Measurements from ENCODE around the gene MCFD2. TPM values are rescaled to one million over a fixed set of nuclear protein-coding genes. Genes with fewer than 3 reads are reported as not detected.

Gene MCFD2
- total RNA-seq, 4 donors from 2014 or later: 49.2 to 111 (median 56.0) TPM

DNA sequence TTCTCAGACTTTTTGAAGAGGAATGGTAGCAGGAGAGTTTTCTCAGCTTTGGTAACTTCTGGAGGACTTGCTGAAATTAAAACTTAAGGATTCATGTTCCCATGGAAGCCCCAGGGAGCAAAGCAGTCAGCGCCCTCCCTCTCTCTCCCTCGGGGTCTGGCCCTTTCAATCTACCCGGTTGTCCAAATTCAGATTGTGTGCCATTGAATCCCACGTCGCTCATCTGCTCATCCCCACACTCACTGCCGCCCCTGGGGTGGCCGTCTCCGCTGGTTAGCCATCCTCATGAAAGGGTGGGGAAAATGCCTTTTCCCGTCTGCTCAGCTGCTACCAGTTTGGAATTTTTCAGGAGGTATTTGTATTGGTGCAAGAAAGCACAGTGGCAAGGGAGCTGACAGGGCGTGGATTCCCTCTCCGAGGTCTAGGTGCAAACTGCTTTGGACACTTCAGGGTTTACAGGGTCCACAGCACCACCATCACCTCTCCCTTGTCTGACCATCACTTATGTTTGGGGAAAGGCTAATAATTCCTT, 27.1 kb downstream of the MCFD2 start:
- Histone ChIP-seq H3K9me3 (no peaks in the 10 kb centered on the region), H3K27ac (no peak overlapping the region), H3K36me3 (no peaks in the 10 kb centered on the region), H3K4me1 (peaks cover 0 to 18% (median 0%) of the 10 kb centered on the region in 4 donors), H3K27me3 (no peaks in the 10 kb centered on the region), H3K4me3 (no peak overlapping the region)
- 64 to 73% methylated on average over 10 to 11 of the region's 11 CpGs for WGBS, 2 donors
- TF ChIP-seq, protein P1, sequence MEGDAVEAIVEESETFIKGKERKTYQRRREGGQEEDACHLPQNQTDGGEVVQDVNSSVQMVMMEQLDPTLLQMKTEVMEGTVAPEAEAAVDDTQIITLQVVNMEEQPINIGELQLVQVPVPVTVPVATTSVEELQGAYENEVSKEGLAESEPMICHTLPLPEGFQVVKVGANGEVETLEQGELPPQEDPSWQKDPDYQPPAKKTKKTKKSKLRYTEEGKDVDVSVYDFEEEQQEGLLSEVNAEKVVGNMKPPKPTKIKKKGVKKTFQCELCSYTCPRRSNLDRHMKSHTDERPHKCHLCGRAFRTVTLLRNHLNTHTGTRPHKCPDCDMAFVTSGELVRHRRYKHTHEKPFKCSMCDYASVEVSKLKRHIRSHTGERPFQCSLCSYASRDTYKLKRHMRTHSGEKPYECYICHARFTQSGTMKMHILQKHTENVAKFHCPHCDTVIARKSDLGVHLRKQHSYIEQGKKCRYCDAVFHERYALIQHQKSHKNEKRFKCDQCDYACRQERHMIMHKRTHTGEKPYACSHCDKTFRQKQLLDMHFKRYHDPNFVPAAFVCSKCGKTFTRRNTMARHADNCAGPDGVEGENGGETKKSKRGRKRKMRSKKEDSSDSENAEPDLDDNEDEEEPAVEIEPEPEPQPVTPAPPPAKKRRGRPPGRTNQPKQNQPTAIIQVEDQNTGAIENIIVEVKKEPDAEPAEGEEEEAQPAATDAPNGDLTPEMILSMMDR (IDR thresholded peaks at IDR 0.05): no peak
- TF ChIP-seq EP300 (IDR thresholded peaks at IDR 0.05) (no peak), POLR2A (IDR thresholded peaks at IDR 0.05) (no peak)
- no peak for DNase-seq (ENCODE audit: low spot score in 2 of 2)

DNA sequence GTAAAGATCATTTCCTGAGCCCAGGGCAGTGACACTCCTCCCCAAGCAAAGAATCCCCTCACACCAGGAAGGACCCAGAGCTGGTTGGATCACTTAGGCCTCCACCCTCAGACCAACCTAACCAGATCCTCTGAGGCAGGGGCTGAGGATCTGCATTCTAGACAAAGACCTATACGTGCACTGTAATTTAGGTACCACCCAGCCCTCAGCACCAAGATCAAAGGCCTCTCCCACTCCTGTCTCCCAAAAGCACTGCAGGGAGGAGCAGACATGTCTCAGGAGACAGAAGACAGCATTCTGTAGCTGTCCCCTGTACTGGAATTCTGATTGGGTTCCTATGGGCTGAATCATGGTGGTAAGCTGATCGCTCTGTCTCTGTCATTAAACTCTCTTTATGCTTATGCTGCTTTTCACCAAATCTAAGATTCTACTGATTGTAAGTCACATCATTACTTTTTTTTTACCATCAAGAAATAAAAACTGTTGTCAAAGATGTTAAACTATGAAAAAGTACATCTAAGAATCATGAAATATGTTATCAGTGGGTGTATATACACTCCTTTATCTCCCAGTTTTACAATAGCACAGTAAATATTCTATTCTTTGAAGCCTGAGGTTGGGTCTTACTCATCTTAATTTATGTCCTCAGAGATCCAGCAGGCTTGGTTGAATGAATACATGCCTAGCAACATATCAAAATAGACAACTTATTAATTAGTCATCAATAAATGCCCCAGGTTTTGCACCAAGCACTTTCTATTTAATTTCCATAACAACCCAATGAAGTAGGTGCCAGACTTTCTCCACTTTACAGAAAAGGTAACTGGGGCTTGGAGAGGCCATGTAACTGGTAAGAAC, 28.3 kb downstream of the MCFD2 start:
- H3K4me1 ChIP-seq: peaks cover 0 to 18% (median 0%) of the 10 kb centered on the region in 4 donors
- TF ChIP-seq POLR2A (IDR thresholded peaks at IDR 0.05) (no peak), EP300 (IDR thresholded peaks at IDR 0.05) (no peak)
- TF ChIP-seq, protein P1 (IDR thresholded peaks at IDR 0.05): no peak
- H3K27me3 ChIP-seq: no peaks in the 10 kb centered on the region
- 93 to 100% methylated on average over 2 of the region's 2 CpGs for WGBS, 2 donors
- no peaks in the 10 kb centered on the region for H3K36me3 ChIP-seq
- no peak overlapping the region for H3K27ac ChIP-seq
- no peaks in the 10 kb centered on the region for H3K9me3 ChIP-seq
- H3K4me3 ChIP-seq: no peak overlapping the region
- no peak for DNase-seq (ENCODE audit: low spot score in 2 of 2)

- Histone ChIP-seq H3K27ac (no peak overlapping the region), H3K27me3 (no peaks in the 10 kb centered on the region), H3K4me3 (no peak overlapping the region), H3K9me3 (no peaks in the 10 kb centered on the region), H3K36me3 (no peaks in the 10 kb centered on the region), H3K4me1 (peaks cover 0 to 24% (median 2%) of the 10 kb centered on the region in 4 donors)
- WGBS, 2 donors: 80 to 88% methylated on average over 6 of the region's 6 CpGs
- DNase-seq (ENCODE audit: low spot score in 2 of 2): no peak
- TF ChIP-seq POLR2A (IDR thresholded peaks at IDR 0.05) (no peak), EP300 (IDR thresholded peaks at IDR 0.05) (no peak)
- TF ChIP-seq, protein P1 (IDR thresholded peaks at IDR 0.05): no peak
These were observed 29.2 kb downstream of the MCFD2 start for GRCh38 chr2:46886268-46887027.

DNA sequence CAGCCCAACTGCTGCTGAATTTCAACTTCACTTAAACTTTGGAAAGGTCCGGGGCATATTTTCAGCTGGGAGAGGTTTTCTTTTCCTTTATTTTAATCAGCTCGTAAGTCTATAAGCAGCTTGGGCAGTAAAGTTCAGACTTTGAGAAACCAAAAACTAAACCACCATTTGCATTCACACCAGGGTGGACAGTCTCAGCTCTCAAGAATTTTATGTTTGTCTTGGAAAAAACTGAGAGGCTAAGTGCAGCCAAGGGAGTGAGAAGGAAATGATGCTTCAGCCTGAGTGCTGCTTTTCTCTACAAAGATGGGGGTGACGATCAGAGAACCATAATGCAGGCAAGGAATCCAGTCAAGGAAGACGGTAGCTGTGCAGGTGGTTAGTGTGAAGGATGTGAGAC, 30.2 kb downstream of the MCFD2 start:
- 39 to 41% methylated on average over 4 of the region's 4 CpGs for WGBS, 2 donors
- H3K27ac ChIP-seq: peak overlapping the region in 2 of 4 donors; percentile 21 to 60
- no peak for DNase-seq (ENCODE audit: low spot score in 2 of 2)
- no peak for TF ChIP-seq EP300 (IDR thresholded peaks at IDR 0.05)
- no peak for TF ChIP-seq POLR2A (IDR thresholded peaks at IDR 0.05)
- TF ChIP-seq, protein P1 (IDR thresholded peaks at IDR 0.05): no peak
- peaks cover 0 to 29% (median 2%) of the 10 kb centered on the region in 4 donors for H3K4me1 ChIP-seq
- H3K9me3 ChIP-seq: no peaks in the 10 kb centered on the region
- no peak overlapping the region for H3K4me3 ChIP-seq
- no peaks in the 10 kb centered on the region for H3K36me3 ChIP-seq
- no peaks in the 10 kb centered on the region for H3K27me3 ChIP-seq
